HepG2 (cell line): ENCODE measurements around the gene FBXL12. TPM values are rescaled to one million over a fixed set of nuclear protein-coding genes. Genes with fewer than 3 reads are reported as not detected.

ENCODE experiments used
- ATAC-seq: fragments of 200-7000 bp; cut with Tn5 transposase; 3 replicates; pipeline ENCODE4 v1.9.1; 2020; ENCODE audit warnings: mild to moderate bottlenecking, moderate library complexity
- BruUV-seq: library from RNA; stranded (reverse); fragments of 400-500 nt; replicated peaks from 2 replicates; lab custom pipeline; 2021; lab: Mats Ljungman, UMichigan
- CTCF ChIA-PET: fragments of 300-600 bp; formaldehyde crosslinking; extraction: SDS; loops from one replicate; lab custom pipeline; 2021; ENCODE audit warnings: low total read pairs, inconsistent platforms, low intra/inter-chr PET ratio; lab: Yijun Ruan, JAX
- POLR2A ChIA-PET: fragments of 350-600 bp; sonication (Branson Sonifier 250); formaldehyde crosslinking; loops from one replicate; lab custom pipeline; 2020; ENCODE audit warnings: antibody characterized with exemption, inconsistent platforms; lab: Yijun Ruan, JAX
- DNase-seq: peaks from one replicate; pipeline ENCODE4 v3.0.0-alpha.2; 2015; ENCODE audit warnings: low spot score
- FAIRE-seq: peaks from 3 replicates; lab custom pipeline; 2011; peaks lifted over from hg19 to GRCh38; lab: Jason Lieb, UNC
- H2AFZ ChIP-seq: one replicate; pipeline ENCODE4 v1.6.1; 2011; ENCODE audit warnings: low read length, inconsistent platforms
- H3K27ac ChIP-seq: fragments of 300-600 bp; 3 replicates; pipeline ENCODE4 v1.8.0; 2011; ENCODE audit warnings: mixed run types, mild to moderate bottlenecking, mixed read lengths, low read length, inconsistent platforms; ENCODE audit not compliant: insufficient read depth; ENCODE audit errors: extremely low read length
- H3K27me3 ChIP-seq, 2 experiments: fragments of 200-600 bp in 1 of 2; 2 replicates in 1 of 2; 3 replicates in 1 of 2; pipeline versions ENCODE4 v1.6.0 to v1.8.0; 2011; ENCODE audit warnings: low read length in 2 of 2, mild to moderate bottlenecking in 2 of 2, moderate library complexity in 2 of 2, inconsistent platforms in 1 of 2; ENCODE audit not compliant: insufficient read depth in 2 of 2, control insufficient read depth in 1 of 2
- H3K36me3 ChIP-seq, 2 experiments: fragments of 200-600 bp in 1 of 2; replicated peaks in 1 of 2; 2 replicates in 1 of 2; 3 replicates in 1 of 2; pipeline versions ENCODE4 v1.5.1 to v1.8.0; 2011; ENCODE audit warnings: low read length in 2 of 2, inconsistent platforms in 1 of 2; ENCODE audit not compliant: insufficient read depth in 2 of 2, control insufficient read depth in 1 of 2
- H3K4me1 ChIP-seq: 2 replicates; pipeline ENCODE4 v1.5.1; 2012; ENCODE audit warnings: low read length, inconsistent platforms; ENCODE audit not compliant: insufficient read depth
- H3K4me2 ChIP-seq: 2 replicates; pipeline ENCODE4 v1.6.0; 2011; ENCODE audit warnings: low read depth, low read length, inconsistent platforms
- H3K4me3 ChIP-seq, 3 experiments: fragments of 200-600 bp in 1 of 3; sonication (generic), shearing (Covaris generic) in 1 of 3; replicated peaks in 1 of 3; 2 replicates each; pipeline ENCODE4 v1.5.1; 2011 to 2016; ENCODE audit warnings: low read length in 3 of 3, inconsistent platforms in 2 of 3, low read depth in 2 of 3, mild to moderate bottlenecking in 2 of 3, control low read depth in 1 of 3, mixed read lengths in 1 of 3; ENCODE audit not compliant: insufficient read depth in 1 of 3
- H3K79me2 ChIP-seq: one replicate; pipeline ENCODE4 v1.6.1; 2011; ENCODE audit warnings: low read length, inconsistent platforms; ENCODE audit not compliant: insufficient read depth
- H3K9ac ChIP-seq: 2 replicates; pipeline ENCODE4 v1.6.0; 2011; ENCODE audit warnings: mild to moderate bottlenecking, low read depth, low read length, inconsistent platforms; ENCODE audit not compliant: insufficient read depth
- H3K9me3 ChIP-seq: 2 replicates; pipeline ENCODE4 v1.5.1; 2012; ENCODE audit warnings: mild to moderate bottlenecking, low read length
- H4K20me1 ChIP-seq: 2 replicates; pipeline ENCODE4 v1.6.0; 2011; ENCODE audit warnings: inconsistent platforms, mild to moderate bottlenecking, low read length, moderate library complexity; ENCODE audit not compliant: insufficient read depth
- BORCS8-MEF2B ChIP-seq: sonication (generic); formaldehyde crosslinking; IDR thresholded peaks from 2 replicates; pipeline ENCODE4 v1.8.0; 2022; ENCODE audit warnings: mild to moderate bottlenecking, missing genetic modification reagents
- ELF3 ChIP-seq: IDR thresholded peaks from 2 replicates; pipeline ENCODE4 v1.6.1; 2016; ENCODE audit warnings: missing genetic modification reagents, missing compliant biosample characterization
- ERF ChIP-seq: IDR thresholded peaks from 2 replicates; pipeline ENCODE4 v1.6.1; 2018; ENCODE audit warnings: missing biosample characterization, missing genetic modification reagents
- HDAC2 ChIP-seq: sonication (generic); formaldehyde crosslinking; IDR thresholded peaks from 2 replicates; pipeline ENCODE4 v1.4.0; 2020; ENCODE audit warnings: missing genetic modification reagents
- KDM2A ChIP-seq: sonication (generic); formaldehyde crosslinking; IDR thresholded peaks from 2 replicates; pipeline ENCODE4 v1.4.0; 2020; ENCODE audit warnings: low read depth, missing genetic modification reagents, borderline replicate concordance
- KLF12 ChIP-seq: sonication (generic); formaldehyde crosslinking; IDR thresholded peaks from 2 replicates; pipeline ENCODE4 v1.4.0; 2020; ENCODE audit warnings: missing genetic modification reagents, borderline replicate concordance
- KLF15 ChIP-seq: sonication (generic); formaldehyde crosslinking; IDR thresholded peaks from 2 replicates; pipeline ENCODE4 v1.8.1; 2023; ENCODE audit warnings: borderline replicate concordance, mild to moderate bottlenecking, inconsistent platforms, missing genetic modification reagents, mixed read lengths
- MED1 ChIP-seq: sonication (generic); formaldehyde crosslinking; IDR thresholded peaks from 2 replicates; pipeline ENCODE4 v1.4.0; 2020; ENCODE audit warnings: missing genetic modification reagents
- MTA1 ChIP-seq: sonication (generic); formaldehyde crosslinking; IDR thresholded peaks from 2 replicates; pipeline ENCODE4 v1.4.0; 2020; ENCODE audit warnings: missing genetic modification reagents, mild to moderate bottlenecking, borderline replicate concordance
- NFKB2 ChIP-seq: sonication (generic); formaldehyde crosslinking; IDR thresholded peaks from 2 replicates; pipeline ENCODE4 v1.4.0; 2020; ENCODE audit warnings: missing genetic modification reagents, borderline replicate concordance
- NR2F6 ChIP-seq, 2 experiments: IDR thresholded peaks; 2 replicates each; pipeline ENCODE4 v1.6.1; 2016; ENCODE audit warnings: antibody characterized with exemption in 1 of 2, mild to moderate bottlenecking in 1 of 2
- POLR2A ChIP-seq, 2 experiments: IDR thresholded peaks; 2 replicates each; pipeline ENCODE4 v1.6.1; 2011; ENCODE audit warnings: low read depth in 2 of 2, low read length in 2 of 2, mild to moderate bottlenecking in 1 of 2, moderate library complexity in 1 of 2; ENCODE audit not compliant: insufficient read depth in 1 of 2
- RARG ChIP-seq: sonication (generic); formaldehyde crosslinking; IDR thresholded peaks from 2 replicates; pipeline ENCODE4 v1.4.0; 2020; ENCODE audit warnings: low read depth, mild to moderate bottlenecking, missing genetic modification reagents
- RFXAP ChIP-seq: sonication (generic); formaldehyde crosslinking; IDR thresholded peaks from 2 replicates; pipeline ENCODE4 v1.4.0; 2020; ENCODE audit warnings: missing genetic modification reagents, borderline replicate concordance
- SAP130 ChIP-seq: IDR thresholded peaks from 2 replicates; pipeline ENCODE4 v1.6.1; 2016; ENCODE audit warnings: low read depth
- SP1 ChIP-seq, 2 experiments: fragments of 450-650 bp in 1 of 2; sonication (generic) in 1 of 2; formaldehyde crosslinking in 1 of 2; IDR thresholded peaks; 2 replicates each; pipeline versions ENCODE4 v1.4.0 to v1.6.1; 2016 to 2020; ENCODE audit warnings: missing genetic modification reagents in 1 of 2
- TBP ChIP-seq: sonication (generic); formaldehyde crosslinking; IDR thresholded peaks from 2 replicates; pipeline ENCODE4 v1.5.0; 2020; ENCODE audit warnings: missing genetic modification reagents
- TEAD3 ChIP-seq: optimal IDR thresholded peaks from 2 replicates; pipeline ENCODE3; 2016; ENCODE audit warnings: borderline replicate concordance
- YY1 ChIP-seq: IDR thresholded peaks from 2 replicates; pipeline ENCODE4 v1.6.1; 2011; ENCODE audit warnings: low read length, low read depth, moderate library complexity, mild to moderate bottlenecking; ENCODE audit not compliant: insufficient read depth, insufficient replicate concordance
- ZFP90 ChIP-seq: sonication (generic); formaldehyde crosslinking; IDR thresholded peaks from 2 replicates; pipeline ENCODE4 v1.8.0; 2022; ENCODE audit warnings: missing genetic modification reagents, mild to moderate bottlenecking, inconsistent platforms, borderline replicate concordance
- ZMAT3 ChIP-seq: sonication (generic); formaldehyde crosslinking; conservative IDR thresholded peaks from 2 replicates; pipeline ENCODE4 v1.7.0; 2021; ENCODE audit warnings: missing genetic modification reagents
- ZNF234 ChIP-seq: sonication (generic); formaldehyde crosslinking; conservative IDR thresholded peaks from 2 replicates; pipeline ENCODE4 v1.5.1; 2020; ENCODE audit warnings: mild to moderate bottlenecking, missing genetic modification reagents
- ZNF430 ChIP-seq: sonication (generic); formaldehyde crosslinking; IDR thresholded peaks from 2 replicates; pipeline ENCODE4 v1.9.0; 2021; ENCODE audit warnings: mild to moderate bottlenecking, missing genetic modification reagents
- ZNF589 ChIP-seq: sonication (generic); formaldehyde crosslinking; conservative IDR thresholded peaks from 2 replicates; pipeline ENCODE4 v1.8.0; 2022; ENCODE audit warnings: mild to moderate bottlenecking, moderate library complexity, missing genetic modification reagents
- ZNF614 ChIP-seq: IDR thresholded peaks from 2 replicates; pipeline ENCODE4 v1.6.1; 2018; ENCODE audit warnings: missing biosample characterization, missing genetic modification reagents, inconsistent platforms, borderline replicate concordance
- WGBS: methylation state at CpG from one replicate; pipeline ENCODE4 v1.1.6; 2017; ENCODE audit warnings: low lambda C conversion rate; 5-methylcytosine and 5-hydroxymethylcytosine counted together
- in situ Hi-C: cut with HindIII; loops from 2 replicates; pipeline ENCODE4 v1.10.0; 2017; ENCODE audit warnings: low pct_unique_long_range_greater_than_20kb; ENCODE audit not compliant: extremely low pct_ligation_motif_present
- intact Hi-C: fragments of 100-400 bp; cut with micrococcal nuclease; formaldehyde crosslinking; loops from one replicate; pipeline ENCODE4 v1.10.0; 2022; ENCODE audit not compliant: unreplicated experiment
- polyA plus RNA-seq, 8 experiments: library from polyadenylated mRNA; depleted of rRNA in 3 of 8; stranded (reverse) in 7 of 8; unstranded in 1 of 8; fragments of >200 nt; fragmentation: Illumina TruSeq in 4 of 8; extraction: Trizol in 4 of 8; gene quantifications; 2 replicates each; pipeline versions ENCODE4 v1.2.1 to v1.2.3, GENCODE V29; 2011 to 2016; ENCODE audit warnings: low read depth in 4 of 8, missing spikeins in 1 of 8, mixed read lengths in 1 of 8; ENCODE audit not compliant: insufficient read depth in 1 of 8
- total RNA-seq, 5 experiments: library from RNA; depleted of rRNA; stranded (reverse); fragments of >200 nt; fragmentation: Illumina TruSeq; extraction: Trizol; gene quantifications; 2 replicates each; pipeline ENCODE4 v1.2.3, GENCODE V29; 2016; ENCODE audit warnings: low read depth in 1 of 5
- TF ChIP-seq, protein P1 (sequence below): sonication (generic); formaldehyde crosslinking; conservative IDR thresholded peaks from 2 replicates; pipeline ENCODE4 v1.8.0; 2022; ENCODE audit warnings: mild to moderate bottlenecking, moderate library complexity, missing genetic modification reagents

The FBXL12 gene
- total and polyA plus RNA-seq, 2 of the 13 experiments (the other 11 are each of a cell fraction or from before 2014, with no cell fraction given) = 20.4 to 23.1 TPM

DNA sequence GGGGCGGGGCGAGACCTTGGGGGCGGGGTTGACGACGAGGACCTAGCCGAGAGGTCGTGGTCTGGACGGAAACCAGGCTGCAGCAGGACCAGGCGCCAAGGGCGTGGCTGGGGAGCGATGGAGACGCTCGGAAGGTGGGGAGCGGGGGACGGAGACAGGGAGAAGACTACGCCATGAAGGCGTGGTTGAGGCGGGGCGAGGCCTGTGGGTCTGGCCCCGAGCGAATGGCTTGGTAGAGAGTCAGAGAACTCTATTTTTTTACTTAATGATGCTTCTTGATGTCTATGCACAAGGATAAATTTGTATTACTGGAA, 674 bp upstream of the FBXL12 start:
- 2% methylated on average over 20 of the region's 21 CpGs for WGBS
- no peak for FAIRE-seq
- peak overlapping the region in 2 of 3 experiments; percentile 48 to 69; a peak in 4 of 6 replicates for H3K4me3 ChIP-seq
- ChIA-PET CTCF (no interaction called here), POLR2A (interaction anchor here (0.7 to 2.5 kb wide), 9 partner anchors 8 to 987 kb away, joined by 3 to 16 read pairs (median 4); partner anchors contain the start of genes MBD3L1, PIN1, UBL5 and ZNF846)
- H4K20me1 ChIP-seq = peaks cover 6% of the 10 kb centered on the region; the same call in 1 of the 2 replicates
- H3K9ac ChIP-seq = peak overlapping the region; percentile 23; the same call in 1 of the 2 replicates
- no peaks in the 10 kb centered on the region; the same call in 1 of the 2 replicates for H3K9me3 ChIP-seq
- in situ Hi-C loops (no loop called here), intact Hi-C loops (loop anchor here (1.0 to 2.0 kb wide), 2 partner anchors 27 to 35 kb away; no protein-coding TSS in a partner anchor)
- no peak overlapping the region for H3K27ac ChIP-seq
- H2AFZ ChIP-seq = no peak overlapping the region
- no peaks in the 10 kb centered on the region; a peak in 1 of 5 replicates for H3K27me3 ChIP-seq
- no peak for DNase-seq
- peak overlapping the region; percentile 68 for H3K4me2 ChIP-seq
- H3K79me2 ChIP-seq = peaks cover 31% of the 10 kb centered on the region
- peaks cover 33% of the 10 kb centered on the region for H3K4me1 ChIP-seq
- no TSS peak for BruUV-seq
- ATAC-seq = no peak; the same call in 1 of the 3 replicates
- peaks cover 0 to 4% of the 10 kb centered on the region in 2 experiments; a peak in 2 of 5 replicates for H3K36me3 ChIP-seq
- TF ChIP-seq POLR2A (IDR thresholded peaks at IDR 0.05; ENCODE audit: insufficient read depth in 1 of 2, low read depth in 2 of 2, low read length in 2 of 2) = peak in 1 of 2 experiments; percentile 73; a peak in 2 of 4 replicates
- no peak for TF ChIP-seq ZMAT3
- TF ChIP-seq YY1 = peak; percentile 23
- TF ChIP-seq MED1 (CRISPR knock-in tag) = 0 out of 2 replicates have a peak, but pooled peaks have one; percentile 13
- TF ChIP-seq NFKB2 = 0 out of 2 replicates have a peak, but pooled peaks have one; percentile 26
- no peak for TF ChIP-seq ZNF589 (CRISPR knock-in tag)
- 0 out of 2 replicates have a peak, but pooled peaks have one; percentile 2 for TF ChIP-seq MTA1 (CRISPR knock-in tag)
- 0 out of 2 replicates have a peak, but pooled peaks have one; percentile 59 for TF ChIP-seq ERF (CRISPR knock-in tag)
- no peak for TF ChIP-seq KLF15
- TF ChIP-seq, protein P1, sequence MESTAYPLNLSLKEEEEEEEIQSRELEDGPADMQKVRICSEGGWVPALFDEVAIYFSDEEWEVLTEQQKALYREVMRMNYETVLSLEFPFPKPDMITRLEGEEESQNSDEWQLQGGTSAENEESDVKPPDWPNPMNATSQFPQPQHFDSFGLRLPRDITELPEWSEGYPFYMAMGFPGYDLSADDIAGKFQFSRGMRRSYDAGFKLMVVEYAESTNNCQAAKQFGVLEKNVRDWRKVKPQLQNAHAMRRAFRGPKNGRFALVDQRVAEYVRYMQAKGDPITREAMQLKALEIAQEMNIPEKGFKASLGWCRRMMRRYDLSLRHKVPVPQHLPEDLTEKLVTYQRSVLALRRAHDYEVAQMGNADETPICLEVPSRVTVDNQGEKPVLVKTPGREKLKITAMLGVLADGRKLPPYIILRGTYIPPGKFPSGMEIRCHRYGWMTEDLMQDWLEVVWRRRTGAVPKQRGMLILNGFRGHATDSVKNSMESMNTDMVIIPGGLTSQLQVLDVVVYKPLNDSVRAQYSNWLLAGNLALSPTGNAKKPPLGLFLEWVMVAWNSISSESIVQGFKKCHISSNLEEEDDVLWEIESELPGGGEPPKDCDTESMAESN (CRISPR knock-in tag) = no peak
- TF ChIP-seq KLF12 (CRISPR knock-in tag) = peak; percentile 75
- TF ChIP-seq TEAD3 (CRISPR knock-in tag) = peak; percentile 17
- no peak for TF ChIP-seq TBP (CRISPR knock-in tag)
- 0 out of 2 replicates have a peak, but pooled peaks have one; percentile 22 for TF ChIP-seq ELF3 (CRISPR knock-in tag)
- peak; percentile 41; the same call in 1 of the 2 replicates for TF ChIP-seq RFXAP (CRISPR knock-in tag)
- TF ChIP-seq SP1 (IDR thresholded peaks at IDR 0.05) = no peak
- TF ChIP-seq SP1 (CRISPR knock-in tag; IDR thresholded peaks at IDR 0.05) = peak; percentile 4; the same call in 1 of the 2 replicates
- no peak for TF ChIP-seq ZNF614 (CRISPR knock-in tag)
- TF ChIP-seq RARG (CRISPR knock-in tag) = no peak
- no peak for TF ChIP-seq ZNF430 (CRISPR knock-in tag)
- TF ChIP-seq ZFP90 = 0 out of 2 replicates have a peak, but pooled peaks have one; percentile 19
- no peak for TF ChIP-seq NR2F6 (IDR thresholded peaks at IDR 0.05)
- no peak for TF ChIP-seq NR2F6 (CRISPR knock-in tag; IDR thresholded peaks at IDR 0.05)
- peak; percentile 16; the same call in 1 of the 2 replicates for TF ChIP-seq BORCS8-MEF2B
- TF ChIP-seq HDAC2 (CRISPR knock-in tag) = 0 out of 2 replicates have a peak, but pooled peaks have one; percentile 29
- 0 out of 2 replicates have a peak, but pooled peaks have one; percentile 35 for TF ChIP-seq KDM2A (CRISPR knock-in tag)
- TF ChIP-seq ZNF234 (CRISPR knock-in tag) = no peak
- TF ChIP-seq SAP130 (CRISPR knock-in tag) = peak; percentile 42; the same call in 1 of the 2 replicates
